G401 (cell line): Measurements from ENCODE around the gene ZNF438. TPM values are rescaled to one million over a fixed set of nuclear protein-coding genes. Genes with fewer than 3 reads are reported as not detected.
"Not testable (repeated sequence)": the region's sequence is repeated elsewhere in the genome, so short reads cannot be mapped to it uniquely, and the experiment has no call there.

Experiments
- DNase-seq: peaks from one replicate; pipeline ENCODE4 v3.0.0-alpha.2; 2015; ENCODE audit warnings: low spot score
- in situ Hi-C: cut with HindIII; loops from 2 replicates; pipeline ENCODE4 v1.10.0; 2016; ENCODE audit warnings: low sequenced_read_pairs, mixed read lengths
- total RNA-seq: library from RNA; depleted of rRNA; stranded (reverse); fragments of >200 nt; shearing (Covaris generic); gene quantifications from 2 replicates; pipeline ENCODE4 v1.2.3, GENCODE V29; 2014

Gene ZNF438
- total RNA-seq, 1 experiment from 2014 or later: 9.6 TPM

- DNase-seq: no peak
- in situ Hi-C loops: no loop called here
Observed at GRCh38 chr10:30803892-30804322, 227.8 kb downstream of the ZNF438 start.

- in situ Hi-C loops: no loop called here
- DNase-seq: no peak
Observed at GRCh38 chr10:30803058-30803457, 228.6 kb downstream of the ZNF438 start.

GRCh38 chr10:30800368-30800767 lies 231.3 kb downstream of the ZNF438 start:
- in situ Hi-C loops: no loop called here
- DNase-seq: no peak

- DNase-seq: no peak
- in situ Hi-C loops: no loop called here
Observed at GRCh38 chr10:30798646-30799185, 232.9 kb downstream of the ZNF438 start.

GRCh38 chr10:30795024-30795423 lies 236.6 kb downstream of the ZNF438 start:
- in situ Hi-C loops, DNase-seq: not testable (repeated sequence)
